IMR-90 (cell line): ENCODE measurements around the gene CRIM1. TPM values are rescaled to one million over a fixed set of nuclear protein-coding genes. Genes with fewer than 3 reads are reported as not detected.

ENCODE experiments used
- ATAC-seq: fragments of 200-7000 bp; cut with Tn5 transposase; 2 replicates; pipeline ENCODE4 v1.9.1; 2020; ENCODE audit warnings: low read depth, mild to moderate bottlenecking, moderate library complexity
- BruUV-seq: library from RNA; stranded (reverse); fragments of 400-500 nt; replicated peaks from 2 replicates; lab custom pipeline; 2021; lab: Mats Ljungman, UMichigan
- CTCF ChIA-PET: fragments of 300-600 bp; formaldehyde crosslinking; extraction: SDS; loops from one replicate; lab custom pipeline; 2021; ENCODE audit warnings: antibody characterized with exemption; lab: Yijun Ruan, JAX
- POLR2A ChIA-PET: fragments of 300-600 bp; sonication (Branson Sonifier 250); formaldehyde crosslinking; loops from one replicate; lab custom pipeline; 2022; ENCODE audit warnings: antibody characterized with exemption; ENCODE audit not compliant: unreplicated experiment; lab: Charles Lee
- DNase-seq: peaks from one replicate; pipeline ENCODE4 v3.0.0; 2013
- H2AFZ ChIP-seq: replicated peaks from 2 replicates; pipeline ENCODE3; 2013; ENCODE audit warnings: low read length, mild to moderate bottlenecking; ENCODE audit not compliant: poor library complexity
- H2AK5ac ChIP-seq: 2 replicates; pipeline ENCODE4 v1.6.1; 2013; ENCODE audit warnings: low read depth, low read length, inconsistent platforms
- H2AK9ac ChIP-seq: replicated peaks from 2 replicates; pipeline ENCODE3; 2013; ENCODE audit warnings: mild to moderate bottlenecking, low read depth, low read length, moderate library complexity; ENCODE audit not compliant: poor library complexity
- H2BK120ac ChIP-seq: 2 replicates; pipeline ENCODE4 v1.6.1; 2013; ENCODE audit warnings: low read depth, low read length, inconsistent platforms
- H2BK15ac ChIP-seq: 3 replicates; pipeline ENCODE4 v1.6.1; 2013; ENCODE audit warnings: low read depth, low read length, inconsistent platforms
- H2BK20ac ChIP-seq: 2 replicates; pipeline ENCODE4 v1.6.1; 2013; ENCODE audit warnings: low read depth, mild to moderate bottlenecking, inconsistent platforms, low read length, moderate library complexity
- H2BK5ac ChIP-seq: 2 replicates; pipeline ENCODE4 v1.6.1; 2013; ENCODE audit warnings: mild to moderate bottlenecking, low read depth, low read length, inconsistent platforms; ENCODE audit not compliant: poor library complexity, severe bottlenecking
- H3K14ac ChIP-seq: replicated peaks from 2 replicates; pipeline ENCODE4 v1.6.1; 2013; ENCODE audit warnings: low read depth, low read length, inconsistent platforms
- H3K18ac ChIP-seq: 2 replicates; pipeline ENCODE4 v1.6.1; 2013; ENCODE audit warnings: low read depth, low read length, control low read depth
- H3K23ac ChIP-seq: 2 replicates; pipeline ENCODE4 v1.6.1; 2013; ENCODE audit warnings: low read depth, low read length, inconsistent platforms
- H3K27ac ChIP-seq: 2 replicates; pipeline ENCODE4 v1.5.1; 2013; ENCODE audit warnings: mild to moderate bottlenecking, control low read depth, low read length; ENCODE audit not compliant: insufficient read depth
- H3K27me3 ChIP-seq: 2 replicates; pipeline ENCODE4 v1.6.1; 2013; ENCODE audit warnings: low read length; ENCODE audit not compliant: control insufficient read depth, insufficient read depth
- H3K36me3 ChIP-seq: 2 replicates; pipeline ENCODE4 v1.6.1; 2013; ENCODE audit warnings: low read length, mixed read lengths; ENCODE audit not compliant: control insufficient read depth, insufficient read depth
- H3K4ac ChIP-seq: 2 replicates; pipeline ENCODE4 v1.6.1; 2013; ENCODE audit warnings: low read depth, low read length, inconsistent platforms
- H3K4me1 ChIP-seq: 2 replicates; pipeline ENCODE4 v1.6.1; 2013; ENCODE audit warnings: low read length, mixed read lengths; ENCODE audit not compliant: control insufficient read depth, insufficient read depth
- H3K4me2 ChIP-seq: 2 replicates; pipeline ENCODE4 v1.6.1; 2013; ENCODE audit warnings: low read depth, mild to moderate bottlenecking, control low read depth, low read length, moderate library complexity
- H3K4me3 ChIP-seq: 2 replicates; pipeline ENCODE4 v1.5.1; 2013; ENCODE audit warnings: low read depth, mild to moderate bottlenecking, control low read depth, low read length, moderate library complexity; ENCODE audit not compliant: insufficient read depth
- H3K56ac ChIP-seq: 2 replicates; pipeline ENCODE4 v1.6.1; 2013; ENCODE audit warnings: low read length, inconsistent platforms; ENCODE audit not compliant: insufficient read depth; ENCODE audit errors: extremely low read depth
- H3K79me1 ChIP-seq, 2 experiments: 2 replicates each; pipeline ENCODE4 v1.6.1; 2013; ENCODE audit warnings: low read length in 2 of 2, inconsistent platforms in 1 of 2, low read depth in 1 of 2
- H3K9ac ChIP-seq: 2 replicates; pipeline ENCODE4 v1.6.1; 2013; ENCODE audit warnings: low read depth, low read length, control low read depth
- H3K9me1 ChIP-seq: 2 replicates; pipeline ENCODE4 v1.6.1; 2013; ENCODE audit warnings: low read length, inconsistent platforms; ENCODE audit not compliant: insufficient read depth
- H3K9me3 ChIP-seq: 2 replicates; pipeline ENCODE4 v1.6.1; 2013; ENCODE audit warnings: low read length; ENCODE audit not compliant: control insufficient read depth, insufficient read depth
- H4K20me1 ChIP-seq: 2 replicates; pipeline ENCODE4 v1.6.1; 2013; ENCODE audit warnings: low read length, inconsistent platforms; ENCODE audit not compliant: insufficient read depth
- H4K5ac ChIP-seq: 2 replicates; pipeline ENCODE4 v1.6.1; 2013; ENCODE audit warnings: mild to moderate bottlenecking, low read depth, low read length, control low read depth
- H4K8ac ChIP-seq, 2 experiments: 2 replicates each; pipeline ENCODE4 v1.6.1; 2013; ENCODE audit warnings: low read depth in 2 of 2, low read length in 2 of 2, control low read depth in 1 of 2, inconsistent platforms in 1 of 2
- H4K91ac ChIP-seq: 2 replicates; pipeline ENCODE4 v1.6.1; 2013; ENCODE audit warnings: low read depth, low read length, inconsistent platforms; ENCODE audit not compliant: insufficient read depth
- BHLHE40 ChIP-seq: fragments of 150-350 bp; IDR thresholded peaks from 2 replicates; pipeline ENCODE4 v1.6.1; 2016; ENCODE audit warnings: mild to moderate bottlenecking, low read depth, low read length
- CEBPB ChIP-seq: IDR thresholded peaks from 2 replicates; pipeline ENCODE4 v1.6.1; 2012; ENCODE audit warnings: low read depth, low read length, improper control_type of control experiment
- CHD1 ChIP-seq: IDR thresholded peaks from 2 replicates; pipeline ENCODE4 v1.6.1; 2012; ENCODE audit warnings: low read depth, low read length, improper control_type of control experiment
- CTCF ChIP-seq: conservative IDR thresholded peaks from 2 replicates; pipeline ENCODE4 v1.5.1; 2012; ENCODE audit warnings: mild to moderate bottlenecking, low read depth, low read length, improper control_type of control experiment
- ELK1 ChIP-seq: fragments of 150-350 bp; IDR thresholded peaks from 2 replicates; pipeline ENCODE4 v1.6.1; 2016; ENCODE audit warnings: low read depth, mild to moderate bottlenecking, low read length, moderate library complexity, borderline replicate concordance
- FOS ChIP-seq: fragments of 150-350 bp; IDR thresholded peaks from 2 replicates; pipeline ENCODE4 v1.6.1; 2016; ENCODE audit warnings: low read depth, low read length
- MAFK ChIP-seq: IDR thresholded peaks from 2 replicates; pipeline ENCODE4 v1.6.1; 2012; ENCODE audit warnings: low read depth, low read length, improper control_type of control experiment
- MAZ ChIP-seq: IDR thresholded peaks from 2 replicates; pipeline ENCODE4 v1.6.1; 2012; ENCODE audit warnings: low read depth, mild to moderate bottlenecking, low read length, improper control_type of control experiment, moderate library complexity, borderline replicate concordance
- MXI1 ChIP-seq: IDR thresholded peaks from 2 replicates; pipeline ENCODE4 v1.6.1; 2012; ENCODE audit warnings: low read depth, mild to moderate bottlenecking, low read length, moderate library complexity, borderline replicate concordance
- NFE2L2 ChIP-seq: fragments of 150-350 bp; IDR thresholded peaks from 2 replicates; pipeline ENCODE4 v1.6.1; 2016; ENCODE audit warnings: low read depth, mild to moderate bottlenecking, low read length
- POLR2A ChIP-seq: IDR thresholded peaks from 2 replicates; pipeline ENCODE4 v1.6.1; 2012; ENCODE audit warnings: mild to moderate bottlenecking, low read depth, low read length
- RAD21 ChIP-seq: IDR thresholded peaks from 2 replicates; pipeline ENCODE4 v1.6.1; 2012; ENCODE audit warnings: low read length, improper control_type of control experiment
- RCOR1 ChIP-seq: IDR thresholded peaks from 2 replicates; pipeline ENCODE4 v1.6.1; 2012; ENCODE audit warnings: mild to moderate bottlenecking, low read length, improper control_type of control experiment; ENCODE audit not compliant: insufficient replicate concordance
- RFX5 ChIP-seq: IDR thresholded peaks from 2 replicates; pipeline ENCODE4 v1.8.0; 2012; ENCODE audit warnings: low read depth, mild to moderate bottlenecking, low read length, moderate library complexity
- SMC3 ChIP-seq: fragments of 150-350 bp; IDR thresholded peaks from 2 replicates; pipeline ENCODE4 v1.6.1; 2016; ENCODE audit warnings: low read depth, mild to moderate bottlenecking, antibody characterized with exemption, low read length, moderate library complexity
- USF2 ChIP-seq: fragments of 150-350 bp; IDR thresholded peaks from 2 replicates; pipeline ENCODE4 v1.6.1; 2017; ENCODE audit warnings: mild to moderate bottlenecking, antibody characterized with exemption, low read length, low read depth
- WGBS, 2 experiments: methylation state at CpG; one replicate each; pipeline versions ENCODE4 v1.1.5 to v1.1.7; 2013; ENCODE audit warnings: missing lambda C conversion rate in 2 of 2; ENCODE audit not compliant: insufficient read length in 1 of 2; ENCODE audit errors: extremely low coverage in 2 of 2; 5-methylcytosine and 5-hydroxymethylcytosine counted together
- dilution Hi-C: fragments of 300-500 bp; cut with HindIII; formaldehyde crosslinking; loops from one replicate; pipeline ENCODE4 v1.14.3; 2018; ENCODE audit warnings: low sequenced_read_pairs; ENCODE audit not compliant: unreplicated experiment
- in situ Hi-C: fragments of 300-500 bp; cut with MboI; formaldehyde crosslinking; loops from 3 replicates; pipeline ENCODE4 v1.14.3; 2019; ENCODE audit warnings: low sequenced_read_pairs, inconsistent platforms, mixed read lengths
- intact Hi-C: fragments of 100-400 bp; cut with micrococcal nuclease; formaldehyde crosslinking; loops from 2 replicates; pipeline ENCODE4 v1.10.0; 2022
- polyA plus RNA-seq, 3 experiments: library from polyadenylated mRNA; depleted of rRNA; stranded (reverse); fragments of >200 nt; gene quantifications; 2 replicates each; pipeline ENCODE4 v1.2.3, GENCODE V29; 2012; ENCODE audit warnings: low replicate concordance in 1 of 3
- total RNA-seq: library from RNA; depleted of rRNA; stranded (reverse); fragments of >200 nt; gene quantifications from 2 replicates; pipeline ENCODE4 v1.2.3, GENCODE V29; 2012

CRIM1 gene
- total and polyA plus RNA-seq, 2 of the 4 experiments (the other 2 are of a cell fraction): 285 to 490 TPM

GRCh38 chr2:36343606-36344005 is 12.0 kb upstream of the CRIM1 start:
- Histone ChIP-seq H3K27ac (no peak overlapping the region), H2BK120ac (no peak overlapping the region), H2AK5ac (no peak overlapping the region), H4K20me1 (no peaks in the 10 kb centered on the region), H3K36me3 (no peaks in the 10 kb centered on the region), H4K8ac (no peak overlapping the region), H3K18ac (no peak overlapping the region), H3K23ac (no peak overlapping the region), H2AFZ (no peak overlapping the region), H3K27me3 (no peaks in the 10 kb centered on the region), H2AK9ac (no peak overlapping the region), H4K91ac (no peak overlapping the region), H3K56ac (no peak overlapping the region), H3K9ac (no peak overlapping the region), H2BK20ac (0 out of 2 replicates have a peak overlapping the region, but pooled peaks have one; percentile 39), H3K9me3 (no peaks in the 10 kb centered on the region), H4K5ac (no peak overlapping the region), H3K4me3 (no peak overlapping the region), H3K4ac (0 out of 2 replicates have a peak overlapping the region, but pooled peaks have one; percentile 2), H3K79me1 (peaks cover 0 to 5% of the 10 kb centered on the region in 2 experiments; a peak in 2 of 4 replicates), H3K4me1 (peaks cover 3% of the 10 kb centered on the region), H3K14ac (0 out of 2 replicates have a peak overlapping the region, but pooled peaks have one; percentile 19), H2BK5ac (no peak overlapping the region), H2BK15ac (peak overlapping the region; percentile 70; the same call in 1 of the 3 replicates), H3K9me1 (peaks cover 8% of the 10 kb centered on the region), H3K4me2 (no peak overlapping the region)
- ATAC-seq: 0 out of 2 replicates have a peak, but pooled peaks have one; percentile 11
- ChIA-PET CTCF (no interaction called here), POLR2A (interaction anchor here (0.6 kb wide), 1 partner anchor 8 kb away, joined by 7 read pairs; no protein-coding TSS in a partner anchor)
- intact Hi-C loops (no loop called here), in situ Hi-C loops (no loop called here), dilution Hi-C loops (no loop called here)
- TF ChIP-seq MXI1 (no peak), MAZ (no peak), CEBPB (no peak), CTCF (no peak), USF2 (no peak), RAD21 (no peak), BHLHE40 (no peak), NFE2L2 (no peak), MAFK (no peak), FOS (no peak), ELK1 (no peak), CHD1 (no peak), SMC3 (no peak), RCOR1 (no peak), POLR2A (no peak), RFX5 (no peak)
- no CpG with 5 or more reads among the region's 3 CpGs for WGBS, 2 experiments
- peak; percentile 37 for DNase-seq
- no TSS peak for BruUV-seq
